ENCODE data around the gene ASTN2. TPM values are rescaled to one million over a fixed set of nuclear protein-coding genes. Genes with fewer than 3 reads are reported as not detected.
A peak's percentile ranks its signal among the peaks of the same experiment; 100 is the strongest.

The ASTN2 gene
- total and polyA plus RNA-seq, 9 of the 15 experiments (the other 6 are each of a cell fraction or from before 2014, with no cell fraction given), result 0.56 to 3.5 (median 1.9) TPM

- TF ChIP-seq THRAP3 (IDR thresholded peaks at IDR 0.05; ENCODE audit: borderline replicate concordance), result no peak
- TF ChIP-seq PYGO2 (tag; IDR thresholded peaks at IDR 0.05), result no peak
- TF ChIP-seq SIRT6 (IDR thresholded peaks at IDR 0.05; ENCODE audit: low read depth, low read length), result no peak
- no peak for TF ChIP-seq YY1 (IDR thresholded peaks at IDR 0.05; ENCODE audit: borderline replicate concordance in 1 of 3, control insufficient read depth in 1 of 3, extremely low read depth in 1 of 3, insufficient read depth in 3 of 3, insufficient read length in 1 of 3, insufficient replicate concordance in 2 of 3, low read depth in 1 of 3, low read length in 2 of 3)
Observed at GRCh38 chr9:117415358-117415914, 579 bp upstream of the ASTN2 start (continued).

- FAIRE-seq (no peak), ATAC-seq (no peak)
- H3K4me2 ChIP-seq (ENCODE audit: insufficient read depth, low read length), result no peak overlapping the region
Observed at GRCh38 chr9:117414220-117414905, 494 bp downstream of the ASTN2 start.

More at GRCh38 chr9:117414220-117414905, 494 bp downstream of the ASTN2 start:
- intact Hi-C loops (cut with micrococcal nuclease) (loop anchor here (10.0 kb wide), 1 partner anchor 680 kb away; no protein-coding TSS in a partner anchor), in situ Hi-C loops (cut with MboI) (no loop called here)
- Histone ChIP-seq H3K79me2 (ENCODE audit: control insufficient read depth, insufficient read depth, low read length) (no peaks in the 10 kb centered on the region), H3K27ac (ENCODE audit: extremely low read depth, low read depth, low read length) (no peak overlapping the region), H3K4me1 (replicated peaks in 1 of 2; ENCODE audit: control insufficient read depth in 2 of 2, insufficient read depth in 2 of 2, low read length in 2 of 2) (no peaks in the 10 kb centered on the region), H3K9me1 (ENCODE audit: control insufficient read depth, insufficient read depth, low read length) (no peaks in the 10 kb centered on the region), H2AFZ (ENCODE audit: low read depth, low read length) (no peak overlapping the region), H3K9ac (ENCODE audit: insufficient read depth in 1 of 2, low read depth in 2 of 2, low read length in 2 of 2) (no peak overlapping the region), H4K20me1 (replicated peaks; ENCODE audit: control insufficient read depth, insufficient read depth, low read length) (no peaks in the 10 kb centered on the region), H3K4me3 (no peak overlapping the region), H3K27me3 (ENCODE audit: control insufficient read depth in 2 of 2, insufficient read depth in 2 of 2, low read length in 2 of 2) (no peaks in the 10 kb centered on the region), H3K36me3 (ENCODE audit: control insufficient read depth, insufficient read depth, low read length) (no peaks in the 10 kb centered on the region), H3K9me3 (replicated peaks; ENCODE audit: control insufficient read depth, insufficient read depth, low read depth, low read length) (no peaks in the 10 kb centered on the region)
- POLR2A ChIA-PET, result interaction anchor here (0.6 kb wide), 1 partner anchor 13 kb away, joined by 3 read pairs; no protein-coding TSS in a partner anchor
- no peak for TF ChIP-seq MECOM (CRISPR knock-in tag; IDR thresholded peaks at IDR 0.05)
- BruUV-seq (replicated peaks), result no TSS peak
- CTCF ChIA-PET (ENCODE audit: low intra/inter-chr PET ratio), result no interaction called here
- peak in 1 of 4 experiments; percentile 13 for DNase-seq (ENCODE audit: extremely low read depth in 1 of 4, low spot score in 3 of 4)
- WGBS (ENCODE audit: insufficient coverage, low coverage, missing lambda C conversion rate), result 6% methylated on average over 15 of the region's 77 CpGs

Measured in K562 (cell line).